HepG2 (cell line): ENCODE measurements around the gene LGR6.
"Not testable (repeated sequence)": the region's sequence is repeated elsewhere in the genome, so short reads cannot be mapped to it uniquely, and the experiment has no call there.

Experiments
- CTCF ChIP-seq: sonication (generic); formaldehyde crosslinking; IDR thresholded peaks from 2 replicates; pipeline ENCODE4 v1.5.0; 2020; ENCODE audit warnings: mild to moderate bottlenecking, missing genetic modification reagents, moderate library complexity
- E2F5 ChIP-seq: sonication (generic); formaldehyde crosslinking; conservative IDR thresholded peaks from 2 replicates; pipeline ENCODE4 v1.4.0; 2020; ENCODE audit warnings: missing genetic modification reagents
- LBX2 ChIP-seq: sonication (generic); formaldehyde crosslinking; IDR thresholded peaks from 2 replicates; pipeline ENCODE4 v1.5.0; 2020; ENCODE audit warnings: missing genetic modification reagents, mild to moderate bottlenecking, borderline replicate concordance
- POLR2AphosphoS2 ChIP-seq: IDR thresholded peaks from 2 replicates; pipeline ENCODE4 v1.6.1; 2011; ENCODE audit warnings: low read depth, low read length, improper control_type of control experiment
- SIN3A ChIP-seq: IDR thresholded peaks from 2 replicates; pipeline ENCODE4 v1.6.1; 2011; ENCODE audit warnings: low read depth, mild to moderate bottlenecking, control low read depth, low read length, borderline replicate concordance
- TOE1 ChIP-seq: sonication (generic); formaldehyde crosslinking; IDR thresholded peaks from 2 replicates; pipeline ENCODE4 v1.4.0; 2020; ENCODE audit warnings: mild to moderate bottlenecking, missing genetic modification reagents
- ZBTB1 ChIP-seq: sonication (generic); formaldehyde crosslinking; IDR thresholded peaks from 2 replicates; pipeline ENCODE4 v1.4.0; 2020; ENCODE audit warnings: missing genetic modification reagents, borderline replicate concordance
- ZKSCAN8 ChIP-seq: IDR thresholded peaks from 2 replicates; pipeline ENCODE4 v1.6.1; 2016; ENCODE audit warnings: borderline replicate concordance, missing genetic modification reagents, missing compliant biosample characterization
- ZNF232 ChIP-seq: sonication (generic); formaldehyde crosslinking; IDR thresholded peaks from 2 replicates; pipeline ENCODE4 v1.4.0; 2020; ENCODE audit warnings: missing genetic modification reagents, borderline replicate concordance
- ZNF275 ChIP-seq: sonication (generic); formaldehyde crosslinking; IDR thresholded peaks from 2 replicates; pipeline ENCODE4 v1.8.0; 2022; ENCODE audit warnings: missing genetic modification reagents, mild to moderate bottlenecking, inconsistent platforms, borderline replicate concordance
- ZNF451 ChIP-seq: sonication (generic); formaldehyde crosslinking; IDR thresholded peaks from 2 replicates; pipeline ENCODE4 v1.5.0; 2020; ENCODE audit warnings: mild to moderate bottlenecking, missing genetic modification reagents
- ZXDC ChIP-seq: sonication (generic); formaldehyde crosslinking; IDR thresholded peaks from 2 replicates; pipeline ENCODE4 v1.5.0; 2020; ENCODE audit warnings: mild to moderate bottlenecking, missing genetic modification reagents

- TF ChIP-seq TOE1 (CRISPR knock-in tag); E2F5 (CRISPR knock-in tag); LBX2; ZBTB1 (CRISPR knock-in tag); CTCF (CRISPR knock-in tag); ZXDC; POLR2AphosphoS2; ZKSCAN8 (CRISPR knock-in tag); ZNF232 (CRISPR knock-in tag); ZNF275 (CRISPR knock-in tag); ZNF451 (CRISPR knock-in tag); SIN3A: not testable (repeated sequence)
These were observed 2.2 kb upstream of the LGR6 start for GRCh38 chr1:202191391-202191790.
